MM.1S (cell line): Measurements from ENCODE around the gene EXOC2.

Experiments used
- DNase-seq: peaks from one replicate; pipeline ENCODE4 v3.0.0-alpha.2; 2015
- H2AFZ ChIP-seq: fragments of 300-600 bp; sonication (generic); 2 replicates; pipeline ENCODE4 v1.6.0; 2016; ENCODE audit warnings: antibody characterized with exemption, low read length
- H3F3A ChIP-seq: fragments of 300-600 bp; sonication (generic); 2 replicates; pipeline ENCODE4 v1.6.1; 2016; ENCODE audit warnings: mild to moderate bottlenecking, antibody characterized with exemption, low read length, moderate library complexity, mixed read lengths; ENCODE audit not compliant: insufficient read depth
- H3K27ac ChIP-seq: fragments of 300-600 bp; sonication (generic); 2 replicates; pipeline ENCODE4 v1.5.1; 2016; ENCODE audit warnings: mild to moderate bottlenecking, low read length
- H3K27me3 ChIP-seq: fragments of 300-600 bp; sonication (generic); replicated peaks from 2 replicates; pipeline ENCODE4 v1.6.0; 2016; ENCODE audit warnings: low read length; ENCODE audit not compliant: insufficient read depth
- H3K36me3 ChIP-seq: fragments of 300-600 bp; sonication (generic); replicated peaks from 2 replicates; pipeline ENCODE4 v1.6.1; 2016; ENCODE audit warnings: mild to moderate bottlenecking, low read length, mixed read lengths; ENCODE audit not compliant: insufficient read depth
- H3K4me1 ChIP-seq: fragments of 300-600 bp; sonication (generic); 2 replicates; pipeline ENCODE4 v1.6.1; 2016; ENCODE audit warnings: low read length, mixed read lengths
- H3K4me2 ChIP-seq: fragments of 300-600 bp; sonication (generic); 2 replicates; pipeline ENCODE4 v1.6.0; 2016; ENCODE audit warnings: low read depth, low read length
- H3K4me3 ChIP-seq: fragments of 300-600 bp; sonication (generic); 2 replicates; pipeline ENCODE4 v1.5.1; 2016; ENCODE audit warnings: low read length, mixed read lengths
- H3K79me2 ChIP-seq: fragments of 300-600 bp; sonication (generic); 2 replicates; pipeline ENCODE4 v1.6.1; 2016; ENCODE audit warnings: mixed run types, low read length, mixed read lengths
- H3K9ac ChIP-seq: fragments of 300-600 bp; sonication (generic); 2 replicates; pipeline ENCODE4 v1.6.1; 2016; ENCODE audit warnings: low read length, mixed read lengths
- H3K9me2 ChIP-seq: fragments of 300-600 bp; sonication (generic); replicated peaks from 2 replicates; pipeline ENCODE4 v1.6.1; 2016; ENCODE audit warnings: mild to moderate bottlenecking, low read length, mixed read lengths; ENCODE audit not compliant: insufficient read depth
- H3K9me3 ChIP-seq: fragments of 300-600 bp; sonication (generic); replicated peaks from 2 replicates; pipeline ENCODE4 v1.6.1; 2016; ENCODE audit warnings: mild to moderate bottlenecking, low read length, mixed read lengths; ENCODE audit not compliant: insufficient read depth
- H4K20me1 ChIP-seq: fragments of 300-600 bp; sonication (generic); 2 replicates; pipeline ENCODE4 v1.6.1; 2016; ENCODE audit warnings: mild to moderate bottlenecking, low read length, moderate library complexity, mixed read lengths; ENCODE audit not compliant: insufficient read depth
- EZH2 ChIP-seq: fragments of 300-600 bp; sonication (generic); optimal IDR thresholded peaks from 2 replicates; pipeline ENCODE3; 2017; ENCODE audit warnings: low read depth, mild to moderate bottlenecking, antibody characterized with exemption, low read length, mixed read lengths
- EZH2phosphoT487 ChIP-seq: fragments of 300-600 bp; sonication (generic); IDR thresholded peaks from 2 replicates; pipeline ENCODE4 v1.6.1; 2018; ENCODE audit warnings: antibody characterized with exemption, low read length
- TF ChIP-seq, protein P1 (sequence below): fragments of 300-600 bp; sonication (generic); IDR thresholded peaks from 2 replicates; pipeline ENCODE4 v1.5.1; 2016; ENCODE audit warnings: antibody characterized with exemption, low read length, mixed read lengths

The EXOC2 gene

GRCh38 chr6:718345-718744, 25.4 kb upstream of the EXOC2 start:
- Histone ChIP-seq H3K27ac (no peak overlapping the region), H3K36me3 (no peaks in the 10 kb centered on the region), H2AFZ (no peak overlapping the region), H3K9me3 (no peaks in the 10 kb centered on the region), H3K9me2 (no peaks in the 10 kb centered on the region), H4K20me1 (no peaks in the 10 kb centered on the region), H3F3A (peaks cover 11% of the 10 kb centered on the region), H3K4me1 (peaks cover 12% of the 10 kb centered on the region), H3K79me2 (no peaks in the 10 kb centered on the region), H3K4me3 (no peak overlapping the region), H3K27me3 (no peaks in the 10 kb centered on the region), H3K9ac (no peak overlapping the region), H3K4me2 (no peak overlapping the region)
- no peak for DNase-seq
- no peak for TF ChIP-seq EZH2
- TF ChIP-seq EZH2phosphoT487 = no peak
- TF ChIP-seq, protein P1, sequence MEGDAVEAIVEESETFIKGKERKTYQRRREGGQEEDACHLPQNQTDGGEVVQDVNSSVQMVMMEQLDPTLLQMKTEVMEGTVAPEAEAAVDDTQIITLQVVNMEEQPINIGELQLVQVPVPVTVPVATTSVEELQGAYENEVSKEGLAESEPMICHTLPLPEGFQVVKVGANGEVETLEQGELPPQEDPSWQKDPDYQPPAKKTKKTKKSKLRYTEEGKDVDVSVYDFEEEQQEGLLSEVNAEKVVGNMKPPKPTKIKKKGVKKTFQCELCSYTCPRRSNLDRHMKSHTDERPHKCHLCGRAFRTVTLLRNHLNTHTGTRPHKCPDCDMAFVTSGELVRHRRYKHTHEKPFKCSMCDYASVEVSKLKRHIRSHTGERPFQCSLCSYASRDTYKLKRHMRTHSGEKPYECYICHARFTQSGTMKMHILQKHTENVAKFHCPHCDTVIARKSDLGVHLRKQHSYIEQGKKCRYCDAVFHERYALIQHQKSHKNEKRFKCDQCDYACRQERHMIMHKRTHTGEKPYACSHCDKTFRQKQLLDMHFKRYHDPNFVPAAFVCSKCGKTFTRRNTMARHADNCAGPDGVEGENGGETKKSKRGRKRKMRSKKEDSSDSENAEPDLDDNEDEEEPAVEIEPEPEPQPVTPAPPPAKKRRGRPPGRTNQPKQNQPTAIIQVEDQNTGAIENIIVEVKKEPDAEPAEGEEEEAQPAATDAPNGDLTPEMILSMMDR = no peak

DNA sequence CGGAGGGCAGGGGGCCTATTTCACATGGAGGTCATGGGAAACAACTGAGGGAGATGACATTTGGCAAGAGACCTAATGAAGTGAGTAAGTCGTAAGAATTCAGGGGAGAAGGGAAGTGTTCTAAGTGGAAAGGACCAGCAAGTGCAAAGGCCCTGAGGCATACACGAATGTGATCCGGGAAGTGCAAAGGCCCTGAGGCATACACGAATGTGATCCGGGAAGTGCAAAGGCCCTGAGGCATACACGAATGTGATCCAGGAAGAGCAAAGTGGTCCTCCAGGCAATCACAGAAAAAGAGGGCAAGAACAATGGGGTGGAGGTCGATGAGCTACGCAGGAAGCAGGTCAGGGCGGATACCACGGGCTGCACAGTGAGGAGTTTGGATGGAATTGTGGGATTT, 24.2 kb upstream of the EXOC2 start:
- H3K27me3 ChIP-seq = no peaks in the 10 kb centered on the region
- no peaks in the 10 kb centered on the region for H3K9me2 ChIP-seq
- H3K36me3 ChIP-seq = no peaks in the 10 kb centered on the region
- no peak overlapping the region for H3K9ac ChIP-seq
- no peak overlapping the region for H3K4me2 ChIP-seq
- TF ChIP-seq, protein P1 = no peak
- no peak for TF ChIP-seq EZH2
- TF ChIP-seq EZH2phosphoT487 = no peak
- H3K79me2 ChIP-seq = no peaks in the 10 kb centered on the region
- H3K9me3 ChIP-seq = no peaks in the 10 kb centered on the region
- H3K4me3 ChIP-seq = no peak overlapping the region
- H2AFZ ChIP-seq = no peak overlapping the region
- 0 out of 2 replicates have a peak, but pooled peaks cover under 1% of the 10 kb centered on the region for H3K4me1 ChIP-seq
- no peak overlapping the region for H3K27ac ChIP-seq
- DNase-seq = no peak
- no peaks in the 10 kb centered on the region for H4K20me1 ChIP-seq
- peaks cover under 1% of the 10 kb centered on the region for H3F3A ChIP-seq

DNA sequence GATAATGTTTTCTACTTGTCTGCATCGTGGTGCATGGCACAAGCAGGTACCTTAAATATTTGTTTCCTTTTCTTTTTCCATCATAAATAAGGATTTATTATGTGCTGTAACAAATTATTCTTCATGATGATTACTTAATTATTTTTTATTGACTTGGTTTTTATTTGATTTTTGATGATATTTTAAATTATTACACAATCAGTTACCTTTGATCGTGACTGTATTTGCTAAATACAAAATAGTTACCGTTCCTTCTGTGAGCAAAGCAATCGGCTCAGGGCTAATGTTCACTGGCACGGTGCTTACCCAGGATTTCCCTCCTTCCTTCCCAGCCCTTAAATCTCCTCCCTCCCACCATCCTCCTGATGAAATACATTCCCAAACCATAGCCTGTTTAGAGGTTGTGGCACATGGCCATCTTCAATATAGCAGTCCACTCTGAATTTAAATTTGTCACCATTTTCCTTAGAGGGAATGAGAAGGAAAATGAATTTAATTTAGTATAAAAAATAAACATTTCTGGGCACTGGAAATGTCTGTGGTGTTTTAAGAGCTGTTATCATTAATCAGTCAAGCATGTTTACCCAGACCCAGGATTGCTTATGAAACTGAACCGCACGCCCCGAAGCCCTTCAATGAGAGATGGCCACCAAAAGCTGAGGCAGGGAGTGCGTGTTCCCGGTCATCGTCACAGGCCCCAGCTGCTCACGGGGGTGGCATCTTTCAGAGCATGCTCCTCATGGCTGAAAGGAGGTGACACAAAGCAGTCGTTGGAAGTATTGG, 23.0 kb upstream of the EXOC2 start:
- Histone ChIP-seq H3K27ac (no peak overlapping the region), H3K9me3 (no peaks in the 10 kb centered on the region), H3F3A (peaks cover 11% of the 10 kb centered on the region), H3K27me3 (no peaks in the 10 kb centered on the region), H3K4me2 (no peak overlapping the region), H3K36me3 (no peaks in the 10 kb centered on the region), H3K9me2 (no peaks in the 10 kb centered on the region), H3K4me3 (no peak overlapping the region), H2AFZ (no peak overlapping the region), H3K4me1 (peaks cover 5% of the 10 kb centered on the region; the same call in 1 of the 2 replicates), H3K9ac (no peak overlapping the region), H4K20me1 (no peaks in the 10 kb centered on the region), H3K79me2 (no peaks in the 10 kb centered on the region)
- TF ChIP-seq EZH2 = no peak
- TF ChIP-seq, protein P1 = no peak
- no peak for DNase-seq
